IPS-18c (cell line): ENCODE data around the gene THOC6.

ENCODE experiments used
- H3K4me3 ChIP-seq: 2 replicates; pipeline ENCODE4 v1.7.0; 2013; ENCODE audit warnings: low read depth, mild to moderate bottlenecking, low read length, moderate library complexity; ENCODE audit not compliant: insufficient read depth
- H3K9me3 ChIP-seq: one replicate; pipeline ENCODE4 v1.6.1; 2013; ENCODE audit warnings: mild to moderate bottlenecking, low read length, moderate library complexity; ENCODE audit not compliant: control insufficient read depth, insufficient read depth

The THOC6 gene

GRCh38 chr16:3009568-3010390 lies 14.1 kb upstream of the THOC6 start:
- H3K4me3 ChIP-seq, result peak overlapping the region; percentile 29; the same call in 1 of the 2 replicates
- H3K9me3 ChIP-seq, result no peaks in the 10 kb centered on the region

- Histone ChIP-seq H3K9me3 (no peaks in the 10 kb centered on the region), H3K4me3 (no peak overlapping the region)
Observed at GRCh38 chr16:3010510-3010909, 13.3 kb upstream of the THOC6 start.

- Histone ChIP-seq H3K4me3 (peak overlapping the region; percentile 44), H3K9me3 (no peaks in the 10 kb centered on the region)
Observed at GRCh38 chr16:3012246-3012645, 11.6 kb upstream of the THOC6 start.

- H3K4me3 ChIP-seq, result peak within 1 kb of the TSS; percentile 44
- no peaks in the 10 kb centered on the region for H3K9me3 ChIP-seq
Observed at GRCh38 chr16:3012828-3013420, 10.9 kb upstream of the THOC6 start, which contains the start of gene CLDN9. TSS of gene CLDN9 (plus strand) at chr16:3012923. CDS start at chr16:3013363, 440 bp downstream.

GRCh38 chr16:3013491-3013951 lies 10.3 kb upstream of the THOC6 start:
- Histone ChIP-seq H3K9me3 (no peaks in the 10 kb centered on the region), H3K4me3 (peak overlapping the region; percentile 28; the same call in 1 of the 2 replicates)

- H3K4me3 ChIP-seq, result peak overlapping the region; percentile 20; the same call in 1 of the 2 replicates
- H3K9me3 ChIP-seq, result no peaks in the 10 kb centered on the region
Observed at GRCh38 chr16:3013998-3014690, 9.7 kb upstream of the THOC6 start.

- no peak overlapping the region for H3K4me3 ChIP-seq
- no peaks in the 10 kb centered on the region for H3K9me3 ChIP-seq
Observed at GRCh38 chr16:3014971-3015370, 8.9 kb upstream of the THOC6 start.

GRCh38 chr16:3015865-3016521 lies 7.8 kb upstream of the THOC6 start:
- Histone ChIP-seq H3K9me3 (no peaks in the 10 kb centered on the region), H3K4me3 (peak overlapping the region; percentile 39)

GRCh38 chr16:3017344-3017743 lies 6.5 kb upstream of the THOC6 start:
- Histone ChIP-seq H3K4me3 (peak overlapping the region; percentile 95), H3K9me3 (no peaks in the 10 kb centered on the region)

- Histone ChIP-seq H3K4me3 (peak within 1 kb of the TSS; percentile 95), H3K9me3 (no peaks in the 10 kb centered on the region)
Observed at GRCh38 chr16:3017794-3018506, 5.9 kb upstream of the THOC6 start, which contains the start of gene CLDN6. TSS of gene CLDN6 (minus strand) at chr16:3018183. CDS start at chr16:3016021, 2,162 bp downstream.

GRCh38 chr16:3019594-3020246 lies 4.1 kb upstream of the THOC6 start:
- Histone ChIP-seq H3K9me3 (no peaks in the 10 kb centered on the region), H3K4me3 (peak overlapping the region; percentile 17; the same call in 1 of the 2 replicates)

GRCh38 chr16:3020247-3020603 lies 3.6 kb upstream of the THOC6 start, which contains the start of gene TNFRSF12A:
TSS of gene TNFRSF12A (plus strand) at chr16:3020368. CDS start at chr16:3020398, 30 bp downstream.
- peak within 1 kb of the TSS; percentile 86 for H3K4me3 ChIP-seq
- H3K9me3 ChIP-seq, result no peaks in the 10 kb centered on the region

- H3K9me3 ChIP-seq, result no peaks in the 10 kb centered on the region
- peak overlapping the region; percentile 86 for H3K4me3 ChIP-seq
Observed at GRCh38 chr16:3020604-3021448, 3.0 kb upstream of the THOC6 start.

GRCh38 chr16:3021449-3022207 lies 2.2 kb upstream of the THOC6 start:
- H3K9me3 ChIP-seq, result no peaks in the 10 kb centered on the region
- H3K4me3 ChIP-seq, result peak overlapping the region; percentile 86

GRCh38 chr16:3022208-3022683 lies 1.6 kb upstream of the THOC6 start:
- Histone ChIP-seq H3K9me3 (no peaks in the 10 kb centered on the region), H3K4me3 (peak overlapping the region; percentile 86)
